Measurements from ENCODE around the gene TMEM145.

- no peak for TF ChIP-seq CTCF (IDR thresholded peaks at IDR 0.05)
- TF ChIP-seq POLR2A (IDR thresholded peaks at IDR 0.05), result no peak
- no peak for TF ChIP-seq EP300 (IDR thresholded peaks at IDR 0.05)
These were observed 55.7 kb downstream of the TMEM145 start for GRCh38 chr19:42368765-42369164.
